ENCODE data around the gene SH3TC1.

The SH3TC1 gene

DNA sequence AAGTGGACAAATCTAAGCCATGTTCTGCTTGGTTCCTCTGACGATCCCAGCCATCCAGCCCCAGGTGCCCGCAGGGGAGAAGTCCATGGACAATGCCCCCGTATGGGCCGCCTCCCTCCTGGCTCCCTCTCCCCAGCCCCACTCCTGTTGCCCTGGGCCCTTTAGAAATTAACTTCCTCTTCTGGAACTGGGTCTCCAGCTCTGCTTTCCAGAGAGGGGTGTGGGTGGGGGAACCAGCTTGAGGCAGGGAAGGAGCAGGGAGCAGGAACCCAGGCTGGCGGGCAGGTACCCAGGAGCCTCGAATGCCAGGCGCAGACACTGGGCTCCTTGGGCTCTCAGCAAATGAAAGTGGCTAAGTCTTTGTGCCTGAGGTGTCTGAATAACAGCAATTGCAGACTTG lies 27.8 kb upstream of the SH3TC1 start:
- Histone ChIP-seq H3K4me2 (ENCODE audit: low read depth, low read length, poor library complexity, severe bottlenecking) (no peak overlapping the region), H3K9me2 (replicated peaks; ENCODE audit: insufficient read depth, low read length) (no peaks in the 10 kb centered on the region), H4K20me1 (ENCODE audit: low read depth, low read length) (no peaks in the 10 kb centered on the region), H3K27ac (ENCODE audit: low read depth, low read length) (no peak overlapping the region), H3K9me3 (ENCODE audit: insufficient read depth, low read length) (no peaks in the 10 kb centered on the region), H3K36me3 (ENCODE audit: low read length) (no peaks in the 10 kb centered on the region), H3K27me3 (ENCODE audit: low read length) (no peaks in the 10 kb centered on the region), H3K4me3 (ENCODE audit: insufficient read depth, low read length, poor library complexity, severe bottlenecking) (no peak overlapping the region), H3K9ac (ENCODE audit: low read length) (no peak overlapping the region), H3F3A (ENCODE audit: insufficient read depth) (no peaks in the 10 kb centered on the region), H3K79me2 (ENCODE audit: insufficient read depth, low read length) (no peaks in the 10 kb centered on the region), H2AFZ (ENCODE audit: low read depth, low read length, severe bottlenecking) (no peak overlapping the region)
- no peak for TF ChIP-seq EZH2phosphoT487 (conservative IDR thresholded peaks at IDR 0.05; ENCODE audit: low read length)
- TF ChIP-seq, protein P1, sequence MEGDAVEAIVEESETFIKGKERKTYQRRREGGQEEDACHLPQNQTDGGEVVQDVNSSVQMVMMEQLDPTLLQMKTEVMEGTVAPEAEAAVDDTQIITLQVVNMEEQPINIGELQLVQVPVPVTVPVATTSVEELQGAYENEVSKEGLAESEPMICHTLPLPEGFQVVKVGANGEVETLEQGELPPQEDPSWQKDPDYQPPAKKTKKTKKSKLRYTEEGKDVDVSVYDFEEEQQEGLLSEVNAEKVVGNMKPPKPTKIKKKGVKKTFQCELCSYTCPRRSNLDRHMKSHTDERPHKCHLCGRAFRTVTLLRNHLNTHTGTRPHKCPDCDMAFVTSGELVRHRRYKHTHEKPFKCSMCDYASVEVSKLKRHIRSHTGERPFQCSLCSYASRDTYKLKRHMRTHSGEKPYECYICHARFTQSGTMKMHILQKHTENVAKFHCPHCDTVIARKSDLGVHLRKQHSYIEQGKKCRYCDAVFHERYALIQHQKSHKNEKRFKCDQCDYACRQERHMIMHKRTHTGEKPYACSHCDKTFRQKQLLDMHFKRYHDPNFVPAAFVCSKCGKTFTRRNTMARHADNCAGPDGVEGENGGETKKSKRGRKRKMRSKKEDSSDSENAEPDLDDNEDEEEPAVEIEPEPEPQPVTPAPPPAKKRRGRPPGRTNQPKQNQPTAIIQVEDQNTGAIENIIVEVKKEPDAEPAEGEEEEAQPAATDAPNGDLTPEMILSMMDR (IDR thresholded peaks at IDR 0.05; ENCODE audit: insufficient read depth, low read length, poor library complexity, severe bottlenecking): no peak

DNA sequence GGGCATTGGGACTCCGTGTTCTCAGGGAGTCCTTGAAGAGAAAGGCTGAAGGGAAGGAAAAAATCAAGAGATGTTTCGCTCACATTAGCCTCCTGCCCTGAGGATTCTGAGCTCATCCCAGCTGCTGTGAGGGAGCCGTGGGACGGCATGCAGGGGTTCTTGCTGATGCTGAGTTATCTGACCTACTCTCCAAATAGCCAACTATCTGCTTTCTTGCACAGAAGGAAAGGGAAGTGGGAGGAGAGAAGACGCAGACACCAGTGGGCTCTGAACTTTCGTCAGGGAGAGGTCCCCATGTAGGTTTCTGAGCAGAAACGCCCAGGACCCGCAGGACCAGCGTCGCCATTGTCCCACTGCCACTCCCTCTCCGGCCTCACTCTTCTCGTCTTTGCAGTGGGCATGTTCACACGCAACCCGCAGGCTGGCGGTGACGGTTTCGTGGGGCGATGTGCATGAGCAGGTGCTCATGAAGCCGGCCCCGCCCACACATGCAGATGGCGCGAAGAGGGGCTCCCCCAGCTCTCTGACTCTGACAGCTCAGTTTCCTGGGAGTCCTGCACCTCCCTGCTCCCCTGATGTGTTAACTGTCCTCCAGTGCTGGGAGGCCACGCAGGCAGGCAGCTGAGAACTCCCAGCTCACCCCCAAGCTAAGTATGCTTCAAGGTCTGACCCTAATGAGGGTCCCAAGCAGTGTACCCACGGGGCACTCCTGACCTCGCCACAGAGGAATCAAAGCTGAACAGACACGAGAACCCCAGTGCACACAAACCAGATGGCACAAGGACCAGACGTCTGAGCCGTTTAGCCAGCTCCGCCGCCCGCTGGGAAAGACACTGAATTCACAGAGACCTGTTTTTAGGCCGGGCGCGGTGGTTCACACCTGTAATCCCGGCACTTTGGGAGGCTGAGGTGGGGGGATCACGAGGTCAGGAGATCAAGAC lies 26.8 kb upstream of the SH3TC1 start:
- H3K9me3 ChIP-seq (ENCODE audit: insufficient read depth, low read length): no peaks in the 10 kb centered on the region
- no peak overlapping the region for H3K9ac ChIP-seq (ENCODE audit: low read length)
- no peaks in the 10 kb centered on the region for H3K9me2 ChIP-seq (replicated peaks; ENCODE audit: insufficient read depth, low read length)
- no peaks in the 10 kb centered on the region for H3K79me2 ChIP-seq (ENCODE audit: insufficient read depth, low read length)
- H3F3A ChIP-seq (ENCODE audit: insufficient read depth): no peaks in the 10 kb centered on the region
- no peak overlapping the region for H3K4me2 ChIP-seq (ENCODE audit: low read depth, low read length, poor library complexity, severe bottlenecking)
- no peaks in the 10 kb centered on the region for H3K27me3 ChIP-seq (ENCODE audit: low read length)
- H3K27ac ChIP-seq (ENCODE audit: low read depth, low read length): no peak overlapping the region
- H3K4me3 ChIP-seq (ENCODE audit: insufficient read depth, low read length, poor library complexity, severe bottlenecking): no peak overlapping the region
- no peaks in the 10 kb centered on the region for H4K20me1 ChIP-seq (ENCODE audit: low read depth, low read length)
- no peak overlapping the region for H2AFZ ChIP-seq (ENCODE audit: low read depth, low read length, severe bottlenecking)
- H3K36me3 ChIP-seq (ENCODE audit: low read length): no peaks in the 10 kb centered on the region
- TF ChIP-seq, protein P1 (IDR thresholded peaks at IDR 0.05; ENCODE audit: insufficient read depth, low read length, poor library complexity, severe bottlenecking): no peak
- TF ChIP-seq EZH2phosphoT487 (conservative IDR thresholded peaks at IDR 0.05; ENCODE audit: low read length): no peak

DNA sequence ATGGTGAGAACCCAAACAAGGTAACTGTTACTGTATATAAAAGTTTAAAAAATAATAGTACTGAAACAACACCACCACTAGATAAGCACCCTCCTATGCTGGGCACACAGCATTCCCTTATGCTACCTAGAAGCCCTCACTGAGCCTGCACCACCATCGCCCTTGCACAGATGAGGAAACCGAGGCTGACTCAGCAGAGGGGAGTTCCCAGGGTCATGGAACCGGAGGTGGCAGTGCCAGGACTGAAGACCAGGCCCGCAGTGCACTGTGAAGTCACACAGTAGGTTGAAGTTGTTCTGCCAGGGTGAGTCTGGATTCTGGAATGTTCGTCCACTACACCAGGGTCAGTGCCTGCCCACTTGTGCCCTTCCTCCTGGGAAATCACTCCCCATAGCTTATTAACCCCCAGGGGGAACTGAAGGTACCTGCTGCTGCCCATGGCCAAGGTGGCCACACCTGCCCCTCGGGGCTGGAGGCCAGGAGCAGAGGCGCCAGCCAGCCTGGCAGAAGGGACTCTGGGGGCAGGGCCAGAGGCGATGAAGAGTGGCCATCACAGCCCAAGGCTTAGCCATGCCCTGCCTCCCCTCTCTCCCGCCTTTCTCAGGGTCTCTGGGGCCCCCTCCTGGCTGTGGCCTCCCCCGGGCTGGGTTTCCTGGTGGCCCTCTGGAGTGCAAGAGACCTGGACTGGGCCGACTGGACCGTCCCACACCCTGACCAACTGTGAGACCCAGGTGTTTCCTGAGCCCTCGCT lies 25.4 kb upstream of the SH3TC1 start:
- TF ChIP-seq, protein P1 (IDR thresholded peaks at IDR 0.05; ENCODE audit: insufficient read depth, low read length, poor library complexity, severe bottlenecking): no peak
- no peak for TF ChIP-seq EZH2phosphoT487 (conservative IDR thresholded peaks at IDR 0.05; ENCODE audit: low read length)
- no peak overlapping the region for H3K4me2 ChIP-seq (ENCODE audit: low read depth, low read length, poor library complexity, severe bottlenecking)
- no peak overlapping the region for H3K27ac ChIP-seq (ENCODE audit: low read depth, low read length)
- no peaks in the 10 kb centered on the region for H3F3A ChIP-seq (ENCODE audit: insufficient read depth)
- H3K9ac ChIP-seq (ENCODE audit: low read length): no peak overlapping the region
- no peaks in the 10 kb centered on the region for H3K9me3 ChIP-seq (ENCODE audit: insufficient read depth, low read length)
- H3K9me2 ChIP-seq (replicated peaks; ENCODE audit: insufficient read depth, low read length): no peaks in the 10 kb centered on the region
- no peak overlapping the region for H3K4me3 ChIP-seq (ENCODE audit: insufficient read depth, low read length, poor library complexity, severe bottlenecking)
- H2AFZ ChIP-seq (ENCODE audit: low read depth, low read length, severe bottlenecking): no peak overlapping the region
- H3K27me3 ChIP-seq (ENCODE audit: low read length): no peaks in the 10 kb centered on the region
- H4K20me1 ChIP-seq (ENCODE audit: low read depth, low read length): no peaks in the 10 kb centered on the region
- H3K36me3 ChIP-seq (ENCODE audit: low read length): no peaks in the 10 kb centered on the region
- H3K79me2 ChIP-seq (ENCODE audit: insufficient read depth, low read length): no peaks in the 10 kb centered on the region

All from SU-DHL-6 (cell line).